Measurements from ENCODE around the gene NEU3. TPM values are rescaled to one million over a fixed set of nuclear protein-coding genes. Genes with fewer than 3 reads are reported as not detected.

NEU3 gene
- total and polyA plus RNA-seq, 9 donors, result 4.4 to 13.1 (median 8.8) TPM

DNA sequence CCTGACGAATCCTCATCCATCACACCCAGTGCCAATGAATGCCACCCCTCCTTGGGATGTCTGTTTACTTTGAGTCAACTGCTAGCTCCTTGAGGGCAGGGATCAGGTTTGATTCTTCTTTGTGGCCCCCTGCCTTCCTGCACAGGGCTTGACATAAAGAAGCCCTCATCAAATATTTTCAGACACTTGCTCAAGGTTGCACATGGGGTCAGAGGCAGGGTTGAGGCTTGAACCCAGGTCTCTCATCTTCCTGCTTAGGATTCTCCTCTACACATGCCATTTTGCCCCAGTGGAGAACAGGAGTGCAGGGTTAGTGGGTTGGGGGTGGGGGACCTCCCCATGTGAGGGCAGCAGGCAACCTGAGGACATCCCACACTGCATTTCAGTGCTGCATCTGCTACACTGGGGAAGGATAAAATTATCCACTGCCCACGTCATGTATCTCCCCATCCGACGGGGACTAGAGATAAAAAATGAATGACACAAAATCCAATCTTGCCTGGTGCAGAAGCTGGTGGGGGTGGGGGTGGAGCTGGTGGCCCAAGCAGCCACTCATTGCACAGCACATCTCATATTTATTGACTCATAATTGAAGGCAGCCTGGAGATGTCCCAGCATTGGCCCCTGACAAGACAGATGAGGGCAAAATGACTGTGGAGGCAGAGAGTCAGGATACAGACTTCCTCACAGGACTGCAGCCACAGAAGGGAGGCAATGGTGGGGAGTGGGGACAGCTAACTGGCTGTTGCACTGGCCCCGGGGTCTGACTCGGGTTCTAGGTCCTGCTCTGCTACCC lies 41.3 kb downstream of the NEU3 start:
- TF ChIP-seq, protein P1, sequence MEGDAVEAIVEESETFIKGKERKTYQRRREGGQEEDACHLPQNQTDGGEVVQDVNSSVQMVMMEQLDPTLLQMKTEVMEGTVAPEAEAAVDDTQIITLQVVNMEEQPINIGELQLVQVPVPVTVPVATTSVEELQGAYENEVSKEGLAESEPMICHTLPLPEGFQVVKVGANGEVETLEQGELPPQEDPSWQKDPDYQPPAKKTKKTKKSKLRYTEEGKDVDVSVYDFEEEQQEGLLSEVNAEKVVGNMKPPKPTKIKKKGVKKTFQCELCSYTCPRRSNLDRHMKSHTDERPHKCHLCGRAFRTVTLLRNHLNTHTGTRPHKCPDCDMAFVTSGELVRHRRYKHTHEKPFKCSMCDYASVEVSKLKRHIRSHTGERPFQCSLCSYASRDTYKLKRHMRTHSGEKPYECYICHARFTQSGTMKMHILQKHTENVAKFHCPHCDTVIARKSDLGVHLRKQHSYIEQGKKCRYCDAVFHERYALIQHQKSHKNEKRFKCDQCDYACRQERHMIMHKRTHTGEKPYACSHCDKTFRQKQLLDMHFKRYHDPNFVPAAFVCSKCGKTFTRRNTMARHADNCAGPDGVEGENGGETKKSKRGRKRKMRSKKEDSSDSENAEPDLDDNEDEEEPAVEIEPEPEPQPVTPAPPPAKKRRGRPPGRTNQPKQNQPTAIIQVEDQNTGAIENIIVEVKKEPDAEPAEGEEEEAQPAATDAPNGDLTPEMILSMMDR (IDR thresholded peaks at IDR 0.05), result no peak
- 65 to 74% (median 70%) methylated on average over 6 of the region's 6 CpGs for WGBS, 3 donors
- no peak overlapping the region for H3K27ac ChIP-seq
- H3K9me3 ChIP-seq, result no peaks in the 10 kb centered on the region
- no peak for DNase-seq
- intact Hi-C loops (cut with DNase I), result loop anchor here in 3 of 4 donors (10.0 kb wide), 2 partner anchors 85 to 215 kb away; partner anchors contain the start of genes TPBGL (in 2 of the 3), SPCS2 (in 1 of the 3) and XRRA1 (in 1 of the 3)
- no peaks in the 10 kb centered on the region for H3K36me3 ChIP-seq
- H3K4me3 ChIP-seq, result no peak overlapping the region
- no peaks in the 10 kb centered on the region for H3K4me1 ChIP-seq (ENCODE audit: insufficient read depth)
- H3K27me3 ChIP-seq, result no peaks in the 10 kb centered on the region

DNA sequence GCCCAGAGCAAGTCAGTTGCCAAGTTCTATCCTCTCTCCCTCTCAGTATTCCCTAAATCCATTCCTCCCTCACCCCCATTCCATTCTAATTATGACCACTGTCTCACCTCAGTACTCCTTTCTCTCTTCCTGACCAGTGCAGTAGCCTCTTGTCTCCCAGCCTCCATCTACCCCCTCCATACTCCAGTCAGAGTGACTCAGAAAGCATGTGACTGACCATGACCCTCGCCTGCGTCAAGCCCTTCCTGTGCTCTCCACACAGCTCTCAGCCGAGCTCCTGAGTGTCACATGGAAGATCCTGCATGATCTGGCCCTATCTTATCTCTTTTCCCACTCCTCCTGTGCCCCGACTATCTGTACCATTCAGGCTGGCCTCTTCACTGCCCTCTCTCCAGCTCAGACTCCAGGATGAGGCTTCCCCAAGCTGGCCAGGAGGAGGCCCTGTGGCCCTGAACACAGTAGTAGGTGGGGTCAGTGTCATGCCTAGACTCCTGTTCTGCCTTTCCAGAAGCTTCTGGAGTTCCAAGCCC lies 42.6 kb downstream of the NEU3 start:
- Histone ChIP-seq H3K4me1 (ENCODE audit: insufficient read depth) (no peaks in the 10 kb centered on the region), H3K36me3 (no peaks in the 10 kb centered on the region), H3K27me3 (no peaks in the 10 kb centered on the region), H3K27ac (no peak overlapping the region), H3K4me3 (no peak overlapping the region), H3K9me3 (no peaks in the 10 kb centered on the region)
- TF ChIP-seq, protein P1 (IDR thresholded peaks at IDR 0.05), result no peak
- TF ChIP-seq EP300 (IDR thresholded peaks at IDR 0.05) (no peak), POLR2A (IDR thresholded peaks at IDR 0.05) (no peak)
- intact Hi-C loops (cut with DNase I), result no loop called here
- 41 to 45% (median 45%) methylated on average over 4 of the region's 4 CpGs for WGBS, 3 donors
- DNase-seq, result no peak

DNA sequence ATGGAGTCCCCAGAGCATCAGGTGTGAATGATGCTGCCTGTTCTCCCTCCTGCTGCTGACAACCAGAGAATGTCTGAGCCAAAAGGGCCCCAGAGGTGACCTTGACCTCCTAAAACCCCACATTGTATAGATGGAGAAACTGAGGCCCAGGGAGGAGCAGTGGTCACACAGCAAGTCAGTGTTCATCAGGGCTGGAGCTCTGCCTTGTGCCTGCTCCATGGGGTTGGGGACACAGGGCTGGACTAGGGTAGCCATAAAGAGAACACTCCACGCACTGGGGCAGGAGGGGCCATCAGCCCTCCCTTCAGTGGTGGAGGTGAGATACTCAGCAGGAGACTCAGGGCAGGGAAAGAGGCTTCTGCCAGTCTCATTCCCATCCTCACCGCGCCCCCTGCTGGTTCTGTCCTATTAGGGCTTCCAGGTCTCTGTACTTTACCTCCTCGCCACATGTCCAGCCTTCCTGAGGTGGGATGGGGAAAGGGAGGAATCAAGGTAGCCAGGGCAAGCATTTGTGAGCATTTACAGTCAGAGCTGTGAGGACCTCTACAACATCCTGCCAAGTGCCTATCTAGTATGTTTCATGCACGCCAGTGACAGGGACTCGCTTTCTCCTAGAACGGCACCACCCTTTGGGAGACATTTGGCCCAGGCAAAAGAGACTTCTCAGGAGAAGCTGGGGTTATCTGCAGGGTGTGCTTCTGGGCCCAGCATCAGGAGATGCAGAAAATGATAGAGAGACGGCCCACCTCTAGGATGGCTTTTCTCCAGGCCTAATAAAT lies 43.2 kb downstream of the NEU3 start:
- H3K4me1 ChIP-seq (ENCODE audit: insufficient read depth), result no peaks in the 10 kb centered on the region

DNA sequence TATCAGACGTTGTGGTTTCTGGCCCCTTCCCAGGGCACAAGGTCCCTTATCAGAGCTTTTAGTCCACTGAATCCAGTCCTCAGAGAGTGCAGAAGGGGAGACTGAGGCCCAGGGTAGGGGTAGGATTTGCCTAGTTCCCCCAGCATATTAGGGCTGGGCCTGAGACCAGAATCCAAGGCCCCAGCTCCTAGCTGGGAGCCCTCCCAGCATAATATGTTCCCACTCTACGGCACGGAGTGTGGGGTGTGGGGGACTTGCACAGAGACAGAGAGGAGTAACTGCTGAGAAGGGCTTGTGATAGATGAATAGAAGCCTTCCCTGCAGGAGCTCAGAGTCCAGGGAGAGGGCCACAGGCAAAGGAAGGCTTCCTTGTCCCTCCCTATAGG lies 43.8 kb downstream of the NEU3 start:
- Histone ChIP-seq H3K27me3 (no peaks in the 10 kb centered on the region), H3K27ac (no peak overlapping the region), H3K36me3 (no peaks in the 10 kb centered on the region), H3K4me3 (no peak overlapping the region), H3K9me3 (no peaks in the 10 kb centered on the region), H3K4me1 (ENCODE audit: insufficient read depth) (no peaks in the 10 kb centered on the region)
- 61 to 78% (median 62%) methylated on average over 3 of the region's 3 CpGs for WGBS, 3 donors
- TF ChIP-seq, protein P1 (IDR thresholded peaks at IDR 0.05), result no peak
- no peak for TF ChIP-seq POLR2A (IDR thresholded peaks at IDR 0.05)
- no peak for DNase-seq
- intact Hi-C loops (cut with DNase I), result no loop called here

More for the DNA sequence above, 43.2 kb downstream of the NEU3 start:
- peak; percentile 37 to 69 (median 52) for DNase-seq
- Histone ChIP-seq H3K4me3 (no peak overlapping the region), H3K36me3 (no peaks in the 10 kb centered on the region), H3K9me3 (no peaks in the 10 kb centered on the region), H3K27me3 (no peaks in the 10 kb centered on the region), H3K27ac (no peak overlapping the region)
- 63 to 69% (median 64%) methylated on average over 8 of the region's 8 CpGs for WGBS, 3 donors
- no peak for TF ChIP-seq POLR2A (IDR thresholded peaks at IDR 0.05)
- TF ChIP-seq, protein P1 (IDR thresholded peaks at IDR 0.05), result peak in 1 of 3 donors; percentile 17
- intact Hi-C loops (cut with DNase I), result no loop called here

Data from ovary (tissue), 9 donors.